ENCODE results near the gene TRAM2.

The TRAM2 gene

DNA sequence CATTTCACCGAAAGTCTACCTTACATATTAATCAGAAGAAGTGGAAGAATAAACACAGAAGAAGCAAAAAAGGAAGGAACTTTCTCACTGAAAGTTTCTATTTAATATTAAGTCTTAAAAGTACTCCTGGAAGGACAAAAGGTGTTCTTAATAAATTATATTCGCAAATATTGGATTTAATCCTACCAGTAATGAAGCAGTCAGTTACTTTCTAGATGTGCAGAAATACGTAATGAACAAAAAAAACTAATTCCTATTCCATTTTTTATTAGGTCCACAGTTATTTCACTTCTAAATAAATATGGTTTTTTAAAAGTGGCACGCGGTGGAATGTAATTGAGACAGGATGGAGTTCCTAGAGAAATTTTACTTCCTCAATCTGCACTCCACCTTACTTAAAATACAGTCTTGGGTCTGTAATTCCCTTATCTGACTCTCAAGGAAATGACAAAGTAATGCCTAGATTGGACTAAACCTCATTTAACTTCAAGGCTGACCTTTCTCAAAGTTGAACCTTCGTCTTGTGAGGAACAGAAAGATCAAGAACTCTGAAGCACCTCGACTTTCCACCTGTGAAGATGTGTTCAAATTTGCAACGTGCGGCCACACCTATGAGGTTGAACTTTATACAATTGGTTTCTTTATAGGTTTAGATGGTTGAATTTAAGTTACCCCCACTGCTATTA, 1.1 kb upstream of the TRAM2 start:
- no peak for DNase-seq (ENCODE audit: low read depth)
- TF ChIP-seq, protein P1, sequence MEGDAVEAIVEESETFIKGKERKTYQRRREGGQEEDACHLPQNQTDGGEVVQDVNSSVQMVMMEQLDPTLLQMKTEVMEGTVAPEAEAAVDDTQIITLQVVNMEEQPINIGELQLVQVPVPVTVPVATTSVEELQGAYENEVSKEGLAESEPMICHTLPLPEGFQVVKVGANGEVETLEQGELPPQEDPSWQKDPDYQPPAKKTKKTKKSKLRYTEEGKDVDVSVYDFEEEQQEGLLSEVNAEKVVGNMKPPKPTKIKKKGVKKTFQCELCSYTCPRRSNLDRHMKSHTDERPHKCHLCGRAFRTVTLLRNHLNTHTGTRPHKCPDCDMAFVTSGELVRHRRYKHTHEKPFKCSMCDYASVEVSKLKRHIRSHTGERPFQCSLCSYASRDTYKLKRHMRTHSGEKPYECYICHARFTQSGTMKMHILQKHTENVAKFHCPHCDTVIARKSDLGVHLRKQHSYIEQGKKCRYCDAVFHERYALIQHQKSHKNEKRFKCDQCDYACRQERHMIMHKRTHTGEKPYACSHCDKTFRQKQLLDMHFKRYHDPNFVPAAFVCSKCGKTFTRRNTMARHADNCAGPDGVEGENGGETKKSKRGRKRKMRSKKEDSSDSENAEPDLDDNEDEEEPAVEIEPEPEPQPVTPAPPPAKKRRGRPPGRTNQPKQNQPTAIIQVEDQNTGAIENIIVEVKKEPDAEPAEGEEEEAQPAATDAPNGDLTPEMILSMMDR (conservative IDR thresholded peaks at IDR 0.05; ENCODE audit: control insufficient read depth, insufficient read depth, low read depth, low read length) = no peak
- H3K4me3 ChIP-seq (ENCODE audit: control insufficient read depth, low read depth, low read length) = peak overlapping the region; percentile 68

DNA sequence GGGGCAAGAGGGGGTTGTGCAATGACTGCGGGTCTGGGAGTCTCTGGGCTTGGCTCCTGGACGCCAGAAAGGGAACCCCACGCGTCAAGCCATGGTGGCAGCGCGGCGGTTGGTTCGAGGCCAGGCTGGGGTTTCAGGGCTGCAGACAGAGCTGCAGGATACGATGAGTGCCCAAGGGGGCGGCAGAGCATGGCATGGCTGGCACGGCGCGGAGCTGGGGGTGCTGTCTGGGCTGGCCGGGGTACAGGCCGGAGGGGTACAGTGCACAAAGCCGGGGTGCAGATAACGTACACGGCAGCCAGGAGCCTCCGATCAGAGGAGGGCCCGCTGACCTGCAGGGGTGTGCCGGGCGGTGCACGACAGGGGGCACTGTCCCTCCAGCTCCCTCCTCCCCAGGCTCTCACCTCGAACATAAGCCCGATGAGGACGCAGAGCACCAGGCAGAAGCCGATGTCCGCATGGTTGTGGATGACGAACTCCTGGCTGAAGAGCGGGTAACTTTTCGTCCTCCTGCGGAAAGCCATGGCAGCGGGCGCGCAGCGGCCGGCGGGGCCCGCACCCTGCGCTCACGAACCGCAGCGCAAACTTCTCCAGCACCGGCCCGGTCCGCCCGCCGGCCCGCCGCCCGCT, 353 bp downstream of the TRAM2 start:
- H3K4me3 ChIP-seq (ENCODE audit: control insufficient read depth, low read depth, low read length) = peak overlapping the region; percentile 98
- TF ChIP-seq, protein P1 (conservative IDR thresholded peaks at IDR 0.05; ENCODE audit: control insufficient read depth, insufficient read depth, low read depth, low read length) = peak; percentile 51
- DNase-seq (ENCODE audit: low read depth) = peak; percentile 82

DNA sequence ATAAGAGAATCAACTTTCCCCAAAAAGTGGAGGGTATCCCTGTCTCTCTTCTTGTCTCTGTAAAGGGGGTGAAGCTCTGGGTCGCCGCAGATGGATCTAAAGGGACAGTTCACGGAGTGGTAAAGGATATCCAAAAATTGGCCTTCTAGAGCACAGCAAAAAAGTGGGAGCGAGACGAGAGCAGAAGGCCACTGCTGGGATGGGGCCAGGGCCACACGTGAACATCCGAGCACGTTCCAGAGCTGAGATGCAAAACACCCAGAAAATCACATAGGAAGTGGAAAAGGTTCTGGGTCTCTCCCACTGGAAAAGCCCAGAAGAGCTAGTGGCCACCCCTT, 837 bp downstream of the TRAM2 start:
- DNase-seq (ENCODE audit: low read depth) = no peak
- TF ChIP-seq, protein P1 (conservative IDR thresholded peaks at IDR 0.05; ENCODE audit: control insufficient read depth, insufficient read depth, low read depth, low read length) = no peak
- peak overlapping the region; percentile 98 for H3K4me3 ChIP-seq (ENCODE audit: control insufficient read depth, low read depth, low read length)

DNA sequence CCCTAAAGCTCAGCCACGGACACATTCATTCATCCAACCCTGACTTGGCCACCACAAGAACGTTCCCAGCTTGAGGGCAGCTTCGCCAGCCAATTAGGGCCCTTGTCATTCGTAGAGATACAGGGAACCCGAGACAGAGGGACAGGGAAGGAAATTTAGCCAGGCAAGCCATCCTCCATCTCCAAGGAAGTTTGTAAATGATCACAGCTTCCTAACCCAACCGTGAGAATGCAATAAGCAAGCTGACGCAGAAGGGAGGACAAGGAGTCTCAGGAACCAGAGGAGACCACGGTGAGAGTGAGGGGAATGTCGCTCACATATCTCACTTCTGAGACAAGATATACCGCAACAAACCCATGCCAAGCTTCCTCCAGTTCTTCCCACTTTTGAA, 1.4 kb downstream of the TRAM2 start:
- no peak for DNase-seq (ENCODE audit: low read depth)
- TF ChIP-seq, protein P1 (conservative IDR thresholded peaks at IDR 0.05; ENCODE audit: control insufficient read depth, insufficient read depth, low read depth, low read length) = no peak
- peak overlapping the region; percentile 98 for H3K4me3 ChIP-seq (ENCODE audit: control insufficient read depth, low read depth, low read length)

DNA sequence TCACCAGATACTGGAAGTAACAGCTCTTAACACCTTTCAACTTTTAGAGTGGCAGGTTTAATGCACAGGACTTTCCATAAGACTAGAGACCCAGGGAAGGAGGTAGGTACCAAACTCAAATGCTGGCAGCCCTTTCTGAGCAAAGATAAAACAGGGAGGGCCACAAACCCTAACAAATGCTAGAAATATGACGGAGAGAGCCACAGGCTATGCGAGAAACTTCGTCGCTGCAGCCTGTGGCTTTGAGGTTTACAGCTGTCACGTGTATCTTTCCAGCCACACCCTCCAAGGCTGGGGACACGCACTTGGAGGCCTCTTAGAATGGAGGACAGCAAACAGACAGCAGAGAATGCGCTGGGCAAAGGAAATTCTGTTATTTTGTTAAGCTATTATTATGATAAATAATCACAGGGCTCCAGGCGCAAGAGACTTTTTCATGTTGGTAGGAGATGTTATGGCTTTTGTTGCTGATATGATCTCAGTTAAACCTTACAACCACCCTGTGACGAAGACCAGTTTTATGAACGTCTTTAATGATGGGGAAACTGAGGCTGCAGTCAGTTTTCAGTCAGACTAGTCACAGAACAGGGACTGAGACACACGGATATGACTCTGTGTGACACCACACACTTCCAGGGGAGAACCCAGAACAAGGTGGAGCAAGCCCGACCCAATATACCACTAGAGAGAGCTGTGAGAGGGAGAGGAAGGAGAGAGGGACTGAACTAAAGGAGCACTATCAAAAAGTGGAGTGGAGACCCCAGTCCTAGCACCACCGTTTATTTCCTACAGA, 2.0 kb downstream of the TRAM2 start:
- TF ChIP-seq, protein P1 (conservative IDR thresholded peaks at IDR 0.05; ENCODE audit: control insufficient read depth, insufficient read depth, low read depth, low read length) = no peak
- peak; percentile 69 for DNase-seq (ENCODE audit: low read depth)
- peak overlapping the region; percentile 98 for H3K4me3 ChIP-seq (ENCODE audit: control insufficient read depth, low read depth, low read length)

DNA sequence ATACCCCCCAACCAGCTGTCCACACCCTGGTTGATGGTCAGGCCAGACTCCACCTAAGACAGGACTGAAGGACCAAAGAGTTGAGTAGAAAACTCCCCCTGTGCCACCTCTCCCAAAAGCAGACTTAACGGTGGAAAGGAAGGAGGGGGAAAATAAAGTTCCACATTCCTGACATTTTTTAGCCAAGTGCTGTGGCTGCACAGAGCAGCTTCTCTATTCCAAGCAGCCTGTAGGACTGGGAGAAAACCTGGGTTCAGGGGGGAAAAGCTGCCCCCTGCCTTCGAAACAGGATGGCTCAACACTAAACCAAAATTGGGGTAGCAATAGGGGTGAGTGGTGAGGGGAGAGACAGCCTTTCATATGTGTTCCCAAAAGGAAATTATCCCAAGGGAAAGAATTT, 3.6 kb downstream of the TRAM2 start:
- no peak for DNase-seq (ENCODE audit: low read depth)
- peak overlapping the region; percentile 98 for H3K4me3 ChIP-seq (ENCODE audit: control insufficient read depth, low read depth, low read length)
- TF ChIP-seq, protein P1 (conservative IDR thresholded peaks at IDR 0.05; ENCODE audit: control insufficient read depth, insufficient read depth, low read depth, low read length) = peak; percentile 14

Measured in fibroblast of mammary gland (primary cell).